ENCODE data around the gene RNASET2. TPM values are rescaled to one million over a fixed set of nuclear protein-coding genes. Genes with fewer than 3 reads are reported as not detected.

Gene RNASET2
- total and polyA plus RNA-seq, 5 donors = 19.4 to 27.2 (median 22.5) TPM

GRCh38 chr6:166944666-166945256, 11.6 kb downstream of the RNASET2 start:
- no peaks in the 10 kb centered on the region for H3K27me3 ChIP-seq (ENCODE audit: control insufficient read depth, insufficient read depth)
- 93% methylated on average over 16 of the region's 16 CpGs for WGBS
- H3K4me1 ChIP-seq (ENCODE audit: control insufficient read depth, insufficient read depth, low read length) = no peaks in the 10 kb centered on the region
- intact Hi-C loops (cut with DNase I) = no loop called here
- no peaks in the 10 kb centered on the region for H3K9me3 ChIP-seq (ENCODE audit: control insufficient read depth, low read length)
- H3K4me3 ChIP-seq (ENCODE audit: low read length) = no peak overlapping the region
- DNase-seq = no peak
- ATAC-seq = no peak
- no peak overlapping the region for H3K27ac ChIP-seq (ENCODE audit: low read length)

- Histone ChIP-seq H3K4me1 (ENCODE audit: control insufficient read depth, insufficient read depth, low read length) (no peaks in the 10 kb centered on the region), H3K27me3 (ENCODE audit: control insufficient read depth, insufficient read depth) (no peaks in the 10 kb centered on the region), H3K27ac (ENCODE audit: low read length) (no peak overlapping the region), H3K9me3 (ENCODE audit: control insufficient read depth, low read length) (no peaks in the 10 kb centered on the region), H3K4me3 (ENCODE audit: low read length) (no peak overlapping the region)
- intact Hi-C loops (cut with DNase I) = no loop called here
- WGBS = 71% methylated on average over 14 of the region's 14 CpGs
- ATAC-seq (no peak), DNase-seq (peak in 1 of 3 donors; percentile 35)
Measured at GRCh38 chr6:166942393-166943168, 13.8 kb downstream of the RNASET2 start.

- H3K27ac ChIP-seq (ENCODE audit: low read length) = no peak overlapping the region
- H3K27me3 ChIP-seq (ENCODE audit: control insufficient read depth, insufficient read depth) = no peaks in the 10 kb centered on the region
- no peaks in the 10 kb centered on the region for H3K4me1 ChIP-seq (ENCODE audit: control insufficient read depth, insufficient read depth, low read length)
- no peak overlapping the region for H3K4me3 ChIP-seq (ENCODE audit: low read length)
- DNase-seq = no peak
- 82% methylated on average over 7 of the region's 7 CpGs for WGBS
- H3K9me3 ChIP-seq (ENCODE audit: control insufficient read depth, low read length) = no peaks in the 10 kb centered on the region
- ATAC-seq = peak in 1 of 2 donors; percentile 55
- intact Hi-C loops (cut with DNase I) = no loop called here
Measured at GRCh38 chr6:166940643-166941068, 15.7 kb downstream of the RNASET2 start.

GRCh38 chr6:166939894-166940293, 16.5 kb downstream of the RNASET2 start:
- no peaks in the 10 kb centered on the region for H3K4me1 ChIP-seq (ENCODE audit: control insufficient read depth, insufficient read depth, low read length)
- H3K27me3 ChIP-seq (ENCODE audit: control insufficient read depth, insufficient read depth) = no peaks in the 10 kb centered on the region
- 88% methylated on average over 7 of the region's 7 CpGs for WGBS
- no peak overlapping the region for H3K27ac ChIP-seq (ENCODE audit: low read length)
- DNase-seq (peak in 1 of 3 donors; percentile 17), ATAC-seq (no peak)
- no peaks in the 10 kb centered on the region for H3K9me3 ChIP-seq (ENCODE audit: control insufficient read depth, low read length)
- intact Hi-C loops (cut with DNase I) = no loop called here
- no peak overlapping the region for H3K4me3 ChIP-seq (ENCODE audit: low read length)

- H3K27me3 ChIP-seq (ENCODE audit: control insufficient read depth, insufficient read depth) = no peaks in the 10 kb centered on the region
- DNase-seq (no peak), ATAC-seq (no peak)
- 75% methylated on average over 4 of the region's 4 CpGs for WGBS
- H3K4me1 ChIP-seq (ENCODE audit: control insufficient read depth, insufficient read depth, low read length) = no peaks in the 10 kb centered on the region
- H3K9me3 ChIP-seq (ENCODE audit: control insufficient read depth, low read length) = no peaks in the 10 kb centered on the region
- no peak overlapping the region for H3K4me3 ChIP-seq (ENCODE audit: low read length)
- intact Hi-C loops (cut with DNase I) = no loop called here
- no peak overlapping the region for H3K27ac ChIP-seq (ENCODE audit: low read length)
Measured at GRCh38 chr6:166939345-166939744, 17.0 kb downstream of the RNASET2 start.

GRCh38 chr6:166938704-166939103, 17.6 kb downstream of the RNASET2 start:
- WGBS = 98% methylated on average over 8 of the region's 8 CpGs
- peak in 1 of 3 donors; percentile 28 for DNase-seq
- no peak for ATAC-seq
- no peaks in the 10 kb centered on the region for H3K27me3 ChIP-seq (ENCODE audit: control insufficient read depth, insufficient read depth)
- no peaks in the 10 kb centered on the region for H3K4me1 ChIP-seq (ENCODE audit: control insufficient read depth, insufficient read depth, low read length)
- no peak overlapping the region for H3K4me3 ChIP-seq (ENCODE audit: low read length)
- no peak overlapping the region for H3K27ac ChIP-seq (ENCODE audit: low read length)
- H3K9me3 ChIP-seq (ENCODE audit: control insufficient read depth, low read length) = no peaks in the 10 kb centered on the region
- intact Hi-C loops (cut with DNase I) = no loop called here

GRCh38 chr6:166938150-166938549, 18.2 kb downstream of the RNASET2 start:
- H3K27ac ChIP-seq (ENCODE audit: low read length) = no peak overlapping the region
- H3K9me3 ChIP-seq (ENCODE audit: control insufficient read depth, low read length) = no peaks in the 10 kb centered on the region
- H3K27me3 ChIP-seq (ENCODE audit: control insufficient read depth, insufficient read depth) = no peaks in the 10 kb centered on the region
- no peak overlapping the region for H3K4me3 ChIP-seq (ENCODE audit: low read length)
- H3K4me1 ChIP-seq (ENCODE audit: control insufficient read depth, insufficient read depth, low read length) = no peaks in the 10 kb centered on the region
- WGBS = 91% methylated on average over 12 of the region's 12 CpGs
- no peak for ATAC-seq
- peak in 1 of 3 donors; percentile 21 for DNase-seq
- intact Hi-C loops (cut with DNase I) = no loop called here

GRCh38 chr6:166937746-166938145, 18.6 kb downstream of the RNASET2 start:
- H3K9me3 ChIP-seq (ENCODE audit: control insufficient read depth, low read length) = no peaks in the 10 kb centered on the region
- no peak for DNase-seq
- 87% methylated on average over 8 of the region's 8 CpGs for WGBS
- H3K27me3 ChIP-seq (ENCODE audit: control insufficient read depth, insufficient read depth) = no peaks in the 10 kb centered on the region
- no peak overlapping the region for H3K27ac ChIP-seq (ENCODE audit: low read length)
- intact Hi-C loops (cut with DNase I) = no loop called here
- no peak overlapping the region for H3K4me3 ChIP-seq (ENCODE audit: low read length)
- ATAC-seq = no peak
- no peaks in the 10 kb centered on the region for H3K4me1 ChIP-seq (ENCODE audit: control insufficient read depth, insufficient read depth, low read length)

GRCh38 chr6:166936079-166936787, 20.1 kb downstream of the RNASET2 start:
- H3K4me1 ChIP-seq (ENCODE audit: control insufficient read depth, insufficient read depth, low read length) = no peaks in the 10 kb centered on the region
- H3K4me3 ChIP-seq (ENCODE audit: low read length) = no peak overlapping the region
- WGBS = 51% methylated on average over 8 of the region's 8 CpGs

GRCh38 chr6:166935353-166935752, 21.0 kb downstream of the RNASET2 start:
- intact Hi-C loops (cut with DNase I) = no loop called here
- 78% methylated on average over 7 of the region's 7 CpGs for WGBS
- no peaks in the 10 kb centered on the region for H3K9me3 ChIP-seq (ENCODE audit: control insufficient read depth, low read length)
- DNase-seq (no peak), ATAC-seq (no peak)
- H3K4me1 ChIP-seq (ENCODE audit: control insufficient read depth, insufficient read depth, low read length) = no peaks in the 10 kb centered on the region
- no peak overlapping the region for H3K4me3 ChIP-seq (ENCODE audit: low read length)
- H3K27me3 ChIP-seq (ENCODE audit: control insufficient read depth, insufficient read depth) = no peaks in the 10 kb centered on the region
- H3K27ac ChIP-seq (ENCODE audit: low read length) = no peak overlapping the region

More at GRCh38 chr6:166936079-166936787, 20.1 kb downstream of the RNASET2 start:
- DNase-seq = peak in 2 of 3 donors; percentile 70
- intact Hi-C loops (cut with DNase I) = no loop called here
- peak in 1 of 2 donors; percentile 37 for ATAC-seq
- H3K9me3 ChIP-seq (ENCODE audit: control insufficient read depth, low read length) = no peaks in the 10 kb centered on the region
- no peaks in the 10 kb centered on the region for H3K27me3 ChIP-seq (ENCODE audit: control insufficient read depth, insufficient read depth)
- H3K27ac ChIP-seq (ENCODE audit: low read length) = no peak overlapping the region

- intact Hi-C loops (cut with DNase I) = no loop called here
- DNase-seq (no peak), ATAC-seq (no peak)
- 86% methylated on average over 8 of the region's 8 CpGs for WGBS
- Histone ChIP-seq H3K4me3 (ENCODE audit: low read length) (no peak overlapping the region), H3K9me3 (ENCODE audit: control insufficient read depth, low read length) (no peaks in the 10 kb centered on the region), H3K4me1 (ENCODE audit: control insufficient read depth, insufficient read depth, low read length) (no peaks in the 10 kb centered on the region), H3K27me3 (ENCODE audit: control insufficient read depth, insufficient read depth) (no peaks in the 10 kb centered on the region), H3K27ac (ENCODE audit: low read length) (no peak overlapping the region)
Measured at GRCh38 chr6:166934174-166934573, 22.2 kb downstream of the RNASET2 start.

Measured in right cardiac atrium (tissue), 5 donors.